PC-9 (cell line): Measurements from ENCODE around the gene LTBP4.

ENCODE experiments used
- CTCF ChIP-seq: fragments of 200-600 bp; sonication (generic); conservative IDR thresholded peaks from 2 replicates; pipeline ENCODE4 v1.6.1; 2017; ENCODE audit warnings: mixed run types, antibody characterized with exemption, mild to moderate bottlenecking, moderate library complexity
- EZH2 ChIP-seq: fragments of 200-600 bp; sonication (generic); IDR thresholded peaks from 2 replicates; pipeline ENCODE4 v1.8.0; 2017; ENCODE audit warnings: antibody characterized with exemption, low read depth

GRCh38 chr19:40583283-40583682 is 17.9 kb upstream of the LTBP4 start:
- TF ChIP-seq CTCF (no peak), EZH2 (no peak)
